Suppressor macrophage (primary cell): ENCODE measurements around the gene LRP2.
"Not testable (repeated sequence)": the region's sequence is repeated elsewhere in the genome, so short reads cannot be mapped to it uniquely, and the experiment has no call there.

Experiments used
- DNase-seq, 4 experiments: peaks; one replicate each; pipeline ENCODE4 v3.0.0-alpha.2; 2020 to 2022

Gene LRP2

DNA sequence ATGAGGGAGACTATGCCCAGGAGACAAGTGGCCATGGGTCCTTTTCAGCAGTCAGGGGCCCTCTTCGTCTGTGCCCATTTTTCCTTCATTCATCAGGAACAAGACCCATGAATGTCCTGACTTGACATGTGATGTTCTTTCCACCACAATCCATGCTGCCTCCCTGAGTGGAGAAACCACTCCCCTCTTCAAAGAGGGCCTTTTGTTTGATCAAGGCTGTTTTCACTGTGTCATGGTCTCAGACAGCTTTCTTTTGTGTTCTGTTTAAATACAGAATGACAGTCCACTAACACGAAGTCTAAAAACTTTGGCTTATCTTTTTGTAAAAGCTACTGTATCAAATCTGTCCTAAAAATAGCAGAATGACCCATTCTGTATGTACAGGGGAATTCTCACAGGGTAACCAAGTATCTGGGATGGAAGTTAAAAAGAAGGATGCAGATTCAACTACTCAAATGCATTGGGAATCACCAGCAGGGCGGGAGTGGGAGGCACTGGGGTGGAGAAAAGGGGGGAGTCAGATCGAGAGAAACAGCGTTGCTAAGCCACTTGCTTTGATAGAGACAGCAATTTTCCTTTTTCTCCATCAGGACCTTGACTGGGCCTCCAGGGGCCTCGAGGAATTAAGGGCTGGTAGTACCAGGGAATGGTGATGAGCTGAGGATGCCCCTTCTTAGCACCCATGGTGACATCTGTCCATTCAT is 13.9 kb downstream of the LRP2 start:
- DNase-seq: no peak

DNA sequence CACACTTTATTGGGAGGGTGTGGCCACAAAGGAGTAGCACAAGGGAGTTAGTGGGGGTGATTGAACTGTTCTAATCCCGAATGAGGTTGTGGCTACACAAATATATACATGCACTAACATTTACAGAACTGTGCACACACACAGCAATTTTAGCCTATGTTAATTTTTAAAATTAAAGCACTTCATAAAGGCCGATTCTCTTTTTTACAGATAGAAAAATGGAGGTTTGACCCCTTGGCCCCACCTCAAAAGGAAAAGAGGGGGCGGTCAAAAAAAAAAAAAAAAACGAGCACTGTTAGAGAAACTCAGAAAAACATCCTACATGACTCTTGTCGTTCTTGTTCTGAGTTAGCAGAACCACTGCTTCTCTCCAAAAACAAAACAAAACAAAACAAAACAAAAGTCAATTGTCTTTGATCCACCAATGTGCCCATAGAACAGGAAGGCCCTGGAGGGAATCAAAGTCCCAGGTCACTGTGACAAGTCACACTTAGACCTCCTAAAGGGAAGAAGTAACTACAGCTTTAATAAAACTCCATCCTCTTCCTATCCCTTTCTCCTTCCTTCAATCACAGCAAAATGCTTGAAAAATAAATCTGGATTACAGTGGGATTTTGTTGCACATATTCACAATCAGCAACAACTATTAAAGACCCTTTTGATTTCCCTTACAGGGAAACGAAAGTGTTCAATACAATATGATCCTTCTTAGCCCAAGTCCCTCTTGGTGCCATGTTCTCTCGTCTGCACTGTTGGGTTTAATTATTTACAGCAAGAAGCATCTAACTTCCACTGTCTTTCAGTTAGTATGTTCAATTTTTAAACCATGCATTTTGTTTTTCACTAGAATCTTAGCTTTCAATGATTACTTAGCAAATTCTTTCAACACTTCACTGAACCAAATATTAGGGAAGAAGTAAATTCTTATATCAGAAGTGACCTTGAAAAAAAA is 16.6 kb downstream of the LRP2 start:
- DNase-seq: no peak

DNA sequence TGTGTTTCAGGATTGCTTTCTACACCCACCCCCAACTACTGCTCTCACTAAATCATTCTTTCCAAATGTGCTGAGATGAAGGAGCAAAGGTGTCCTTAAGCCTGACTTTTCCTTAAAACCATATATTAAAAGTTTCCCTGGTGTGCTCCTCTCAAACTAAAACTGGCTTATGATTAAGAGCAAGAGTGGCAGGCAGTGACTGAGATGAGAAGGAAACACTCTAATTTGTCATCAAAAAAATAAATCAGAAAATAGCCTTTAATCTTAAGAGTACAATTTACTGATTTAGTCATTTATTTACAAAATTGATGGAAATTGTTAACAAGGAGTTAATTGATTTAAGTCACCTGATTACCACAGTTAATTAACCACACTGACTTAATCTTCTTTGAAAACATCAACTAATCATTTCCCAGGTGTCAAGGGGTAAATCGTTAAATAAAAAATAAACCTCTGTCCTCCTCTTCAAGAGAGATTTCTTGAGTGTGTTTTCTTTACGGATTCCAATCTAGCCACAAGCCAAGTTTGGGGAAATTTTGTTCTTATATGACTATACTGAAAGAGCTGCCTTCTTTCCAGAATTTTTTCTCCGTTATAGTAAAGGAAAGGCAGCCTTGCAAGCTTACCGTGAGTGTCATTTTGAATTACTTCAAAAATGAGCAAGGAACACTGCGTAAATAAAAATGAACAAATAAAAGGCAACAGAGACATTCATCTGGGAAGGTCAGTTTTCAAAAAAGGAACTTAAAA is 17.4 kb downstream of the LRP2 start:
- no peak for DNase-seq

DNA sequence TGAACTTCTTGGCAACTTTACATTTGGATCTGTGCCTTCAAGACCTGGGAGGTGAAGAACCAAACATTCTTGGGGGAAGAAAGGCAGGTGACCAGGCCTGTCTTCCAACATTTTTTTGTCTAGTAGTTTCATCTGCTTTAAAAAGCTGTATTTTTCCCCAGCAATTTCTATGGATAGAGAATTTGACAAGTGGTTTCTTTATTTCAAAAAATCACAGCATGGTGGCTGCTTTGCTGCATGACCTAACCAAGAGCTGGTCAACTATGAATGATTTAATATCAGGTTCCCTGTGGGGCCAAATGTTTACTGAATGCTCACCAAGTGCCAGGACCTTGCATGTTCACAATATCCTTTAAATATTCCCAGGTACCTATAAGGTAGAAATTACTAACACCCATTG is 19.1 kb downstream of the LRP2 start:
- DNase-seq: no peak

DNA sequence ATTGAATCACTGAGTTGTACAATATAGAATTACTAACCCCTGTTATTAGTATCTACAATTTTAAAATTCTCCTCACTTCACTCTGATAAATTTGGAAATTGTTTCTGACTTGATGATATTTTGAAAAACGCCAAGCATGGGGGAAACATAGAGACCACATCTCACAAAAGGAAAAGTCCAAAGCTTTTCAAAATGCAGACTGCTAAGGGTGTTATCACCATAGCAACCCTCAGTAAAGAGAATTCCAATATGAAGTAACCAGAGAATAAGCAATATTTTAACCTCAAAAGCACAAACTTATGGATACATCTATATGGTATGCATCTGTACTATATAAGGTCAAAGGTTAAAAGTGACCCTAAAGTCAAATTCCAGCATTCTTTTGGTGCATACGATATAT is 22.7 kb downstream of the LRP2 start:
- DNase-seq: no peak

DNA sequence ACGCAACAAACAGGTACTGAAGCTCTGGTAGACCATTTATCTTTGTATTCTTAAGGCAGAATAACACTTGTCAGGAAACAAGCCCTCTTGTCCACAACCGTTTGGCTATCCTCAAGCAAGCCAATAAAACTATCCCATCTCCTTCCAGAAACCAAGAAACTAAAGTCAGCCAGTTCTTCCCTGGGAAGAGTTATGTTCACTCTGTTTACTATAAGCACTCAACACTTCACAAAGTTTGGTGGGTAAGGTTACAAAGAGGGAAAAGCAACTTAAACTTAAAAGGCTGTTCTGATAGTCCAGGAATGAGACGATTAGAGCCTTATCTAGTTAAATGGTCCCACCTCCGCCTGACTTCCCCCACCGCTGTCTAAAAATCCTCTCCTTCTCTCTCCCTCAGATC is 25.6 kb downstream of the LRP2 start:
- DNase-seq: no peak

DNA sequence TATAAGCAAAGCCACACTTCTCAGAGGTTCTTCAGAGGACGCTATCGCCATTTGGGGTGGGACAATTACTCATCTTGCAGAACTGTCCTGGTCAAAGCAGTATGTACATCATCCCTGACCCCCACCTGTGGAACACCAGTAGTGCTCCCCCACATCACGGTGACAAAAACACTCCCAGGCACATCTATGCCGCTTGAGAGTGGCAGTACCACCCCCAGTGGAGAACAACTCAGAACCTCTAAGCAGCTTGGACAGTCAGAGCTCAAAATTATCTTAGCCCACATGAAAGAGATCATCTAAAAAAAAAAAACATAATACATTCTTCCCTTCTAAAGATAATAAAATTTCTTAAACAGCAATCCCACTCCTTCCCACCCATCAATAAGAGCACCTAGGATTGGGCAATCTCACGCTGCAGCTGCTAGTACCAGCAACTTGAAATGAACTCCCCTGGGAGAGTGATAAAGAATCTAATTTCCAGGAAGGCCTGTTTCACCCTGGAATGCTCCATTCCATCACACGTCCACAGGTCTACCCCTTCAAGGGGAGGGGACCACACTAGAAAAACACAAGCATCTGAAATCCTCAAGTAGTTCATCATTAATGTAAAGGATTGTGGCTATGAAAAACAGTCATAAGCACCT is 31.7 kb downstream of the LRP2 start:
- no peak for DNase-seq

DNA sequence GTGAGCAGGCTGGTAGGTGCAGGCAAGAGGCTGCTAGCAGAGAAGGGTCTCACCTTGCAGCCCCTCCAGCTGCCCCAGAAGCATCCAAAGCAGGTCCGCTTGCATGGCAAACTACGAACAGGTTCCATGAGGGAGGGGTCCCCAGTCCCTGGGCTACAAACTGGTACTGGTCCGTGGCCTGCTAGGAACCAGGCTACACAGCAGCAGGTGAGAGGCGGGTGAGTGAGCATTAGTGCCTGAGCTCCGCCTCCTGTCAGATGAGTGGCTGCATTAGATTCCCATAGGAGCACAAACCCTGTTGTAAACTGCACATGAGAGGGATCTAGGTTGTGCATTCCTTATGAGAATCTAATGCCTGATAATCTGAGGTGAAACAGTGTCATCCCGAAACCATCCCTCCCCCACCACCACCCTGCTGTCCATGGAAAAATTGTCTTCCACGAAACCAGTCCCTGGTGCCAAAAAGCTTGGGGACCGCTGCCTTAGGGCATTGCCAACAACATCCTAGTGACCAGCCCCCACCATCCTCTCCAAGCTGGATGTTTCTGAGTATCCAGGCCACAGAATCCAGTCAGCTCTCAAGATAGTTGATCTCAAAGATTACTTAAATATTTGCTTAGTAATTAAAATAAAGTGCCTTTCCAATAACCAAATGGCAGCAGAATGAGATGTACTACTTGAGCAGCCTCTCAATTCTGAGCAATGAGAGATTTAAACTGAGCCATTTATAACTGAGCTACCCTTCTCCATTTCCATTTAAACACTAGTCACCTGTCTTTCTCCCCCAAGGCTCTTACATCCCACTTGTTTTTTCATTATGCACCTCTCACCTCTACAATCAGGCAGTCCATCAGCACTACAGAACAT is 32.4 kb downstream of the LRP2 start:
- no peak for DNase-seq

DNA sequence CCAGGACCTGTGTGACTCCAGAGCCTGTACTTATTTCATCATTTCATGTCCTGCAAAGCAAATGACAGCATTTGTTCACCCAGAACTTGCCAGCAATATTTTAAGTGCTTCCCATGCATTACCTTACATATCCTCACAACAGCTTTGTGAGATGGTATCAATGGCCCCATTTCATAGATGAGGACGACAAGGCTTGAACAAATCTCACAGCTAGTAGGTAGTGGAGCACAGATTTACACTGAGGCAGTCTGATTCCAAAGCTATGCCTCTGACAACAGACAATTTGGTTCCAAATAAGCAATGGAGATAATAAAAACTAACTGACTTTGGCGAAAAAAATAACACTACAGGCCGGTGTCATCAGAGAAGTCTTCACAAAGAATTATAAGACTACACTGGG is 33.5 kb downstream of the LRP2 start:
- DNase-seq: no peak

DNA sequence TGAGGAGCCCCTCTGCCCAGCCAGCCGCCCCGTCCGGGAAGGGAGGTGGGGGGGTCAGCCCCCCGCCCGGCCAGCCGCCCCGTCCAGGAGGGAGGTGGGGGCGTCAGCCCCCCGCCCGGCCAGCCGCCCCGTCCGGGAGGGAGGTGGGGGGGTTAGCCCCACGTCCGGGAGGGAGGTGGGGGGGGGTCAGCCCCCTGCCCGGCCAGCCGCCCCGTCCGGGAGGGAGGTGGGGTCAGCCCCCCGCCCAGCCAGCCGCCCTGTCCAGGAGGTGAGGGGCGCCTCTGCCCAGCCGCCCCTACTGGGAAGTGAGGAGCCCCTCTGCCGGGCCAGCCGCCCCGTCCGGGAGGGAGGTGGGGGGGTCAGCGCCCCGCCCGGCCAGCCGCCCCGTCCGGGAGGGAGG is 34.5 kb downstream of the LRP2 start:
- DNase-seq: not testable (repeated sequence)

DNA sequence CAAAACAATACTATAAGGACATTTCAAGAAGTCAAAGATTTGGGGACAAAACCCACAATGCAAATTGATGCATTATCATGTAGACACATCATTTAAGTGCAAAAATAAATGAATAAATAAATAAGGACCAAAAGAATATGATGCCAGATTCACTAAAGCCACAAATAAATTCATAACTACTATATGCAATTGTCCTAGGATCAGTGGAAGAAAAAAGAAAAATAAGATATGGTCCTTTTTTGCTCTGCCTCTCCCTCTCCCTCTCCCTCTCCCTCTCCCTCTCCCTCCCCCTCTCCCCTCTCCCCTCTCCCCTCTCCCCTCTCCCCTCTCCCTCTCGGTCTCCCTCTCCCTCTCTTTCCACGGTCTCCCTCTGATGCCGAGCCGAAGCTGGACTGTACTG is 36.4 kb downstream of the LRP2 start:
- DNase-seq: not testable (repeated sequence)

DNA sequence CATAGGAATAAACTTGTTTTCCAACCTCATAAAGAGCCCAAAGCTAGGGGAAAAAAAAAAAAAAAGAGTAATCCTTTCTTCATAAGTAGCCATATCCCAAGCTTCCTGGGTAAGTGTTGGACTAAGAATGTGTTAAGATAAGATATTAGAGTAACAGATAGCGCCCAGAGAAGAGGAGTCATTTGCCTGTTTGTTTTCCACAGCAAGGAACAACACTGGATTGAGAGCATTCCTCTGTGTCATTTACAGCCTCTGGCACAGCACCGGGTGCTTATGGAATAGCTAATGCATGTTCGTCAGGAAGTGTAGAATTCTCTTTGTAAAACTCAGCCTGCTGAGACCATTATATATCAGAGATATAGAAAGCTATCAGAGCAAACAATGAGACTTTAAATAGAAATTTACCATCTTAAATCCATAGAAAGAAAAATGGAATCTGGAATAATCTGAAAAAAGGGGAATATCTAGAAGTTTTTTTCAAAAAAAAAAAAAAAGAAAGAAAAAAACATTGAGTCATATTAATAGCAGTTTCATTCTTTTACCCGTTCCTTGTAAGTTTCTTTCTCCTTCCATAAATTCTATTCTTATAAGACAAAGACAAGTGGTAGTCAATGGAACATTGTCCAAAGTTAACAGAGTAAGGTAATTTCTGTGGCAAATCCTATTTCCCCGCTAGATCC is 37.6 kb downstream of the LRP2 start:
- no peak for DNase-seq

DNA sequence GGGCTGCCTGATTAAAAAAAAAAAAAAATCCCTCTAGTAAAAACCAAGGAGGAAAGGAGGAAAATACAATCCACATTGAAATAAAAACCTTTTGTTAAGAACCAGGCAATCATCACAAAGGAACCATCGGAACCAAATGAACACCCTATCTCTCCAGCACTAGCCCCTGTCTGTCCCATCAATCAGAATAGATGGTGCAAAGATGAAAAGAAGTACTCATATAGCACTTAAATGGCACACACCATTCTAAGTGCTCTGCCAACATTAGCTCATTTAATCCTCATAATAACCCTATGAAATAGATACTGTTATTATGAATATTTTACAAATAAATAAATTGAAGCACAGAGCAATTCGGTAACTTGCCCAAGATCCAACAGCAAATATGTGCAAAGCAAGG is 38.5 kb downstream of the LRP2 start:
- DNase-seq: no peak

DNA sequence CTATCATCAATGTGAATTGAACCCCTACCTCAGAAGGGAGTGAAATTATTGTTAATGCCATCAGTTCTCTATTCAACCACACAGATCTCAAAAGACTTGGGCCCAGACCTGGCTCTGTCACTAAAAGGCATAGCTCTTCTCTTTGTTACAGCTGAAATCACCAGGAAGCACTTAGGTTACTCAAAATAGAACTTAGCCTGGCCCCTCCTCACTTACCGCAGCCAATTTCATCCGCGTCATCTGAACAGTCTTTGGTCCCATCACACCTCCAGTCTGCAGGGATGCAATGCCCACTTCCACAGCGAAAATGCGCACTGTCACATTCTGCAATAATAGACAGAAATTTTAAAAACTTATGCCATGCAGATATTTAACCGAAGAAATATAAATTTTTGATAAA is 41.8 kb downstream of the LRP2 start:
- no peak for DNase-seq

DNA sequence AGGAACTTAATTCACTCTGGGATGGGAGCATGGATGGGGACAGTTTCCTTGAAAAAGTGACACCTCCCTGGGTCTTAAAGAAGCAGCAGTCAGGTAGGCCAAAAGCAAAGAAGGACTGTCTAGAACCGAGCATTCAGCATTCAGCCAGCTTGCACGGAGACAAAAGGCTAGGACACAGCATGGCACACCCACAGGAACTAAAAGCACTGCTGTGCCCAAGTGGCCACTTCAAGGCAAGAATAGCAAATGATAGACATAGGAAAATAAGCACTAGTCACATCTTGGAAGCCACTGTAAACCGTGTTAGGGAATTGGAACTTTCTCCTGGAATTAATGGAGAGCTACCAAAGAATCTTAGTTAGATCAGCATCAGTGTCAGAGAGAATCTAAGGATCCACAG is 47.0 kb downstream of the LRP2 start:
- DNase-seq: no peak

DNA sequence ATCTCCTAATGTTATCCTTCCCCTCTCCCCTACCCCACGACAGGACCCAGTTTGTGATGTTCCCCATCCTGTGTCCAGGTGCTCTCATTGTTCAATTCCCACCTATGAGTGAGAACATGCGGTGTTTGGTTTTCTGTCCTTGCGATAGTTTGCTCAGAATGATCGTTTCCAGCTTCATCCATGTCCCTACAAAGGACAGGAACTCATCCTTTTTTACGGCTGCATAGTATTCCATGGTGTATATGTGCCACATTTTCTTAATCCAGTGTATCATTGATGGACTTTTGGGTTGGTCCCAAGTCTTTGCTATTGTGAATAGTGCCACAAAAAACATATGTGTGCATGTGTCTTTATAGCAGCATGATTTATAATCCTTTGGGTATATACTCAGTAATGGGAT is 54.0 kb downstream of the LRP2 start:
- not testable (repeated sequence) for DNase-seq

DNA sequence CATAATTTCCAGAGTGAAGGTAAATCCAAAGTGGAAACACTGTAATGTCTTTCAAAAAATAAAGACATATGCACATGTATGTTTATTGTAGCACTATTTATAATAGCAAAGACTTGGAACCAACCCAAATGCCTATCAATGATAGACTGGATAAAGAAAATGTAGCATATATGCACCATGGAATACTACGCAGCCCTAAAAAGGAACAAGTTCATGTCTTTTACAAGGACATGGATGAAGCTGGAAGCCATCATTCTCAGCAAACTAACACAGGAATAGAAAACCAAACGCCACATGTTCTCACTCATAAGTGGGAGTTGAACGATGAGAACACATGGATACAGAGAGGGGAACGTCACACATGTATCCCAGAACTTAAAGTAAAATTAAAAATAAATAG is 57.6 kb downstream of the LRP2 start:
- DNase-seq: not testable (repeated sequence)

DNA sequence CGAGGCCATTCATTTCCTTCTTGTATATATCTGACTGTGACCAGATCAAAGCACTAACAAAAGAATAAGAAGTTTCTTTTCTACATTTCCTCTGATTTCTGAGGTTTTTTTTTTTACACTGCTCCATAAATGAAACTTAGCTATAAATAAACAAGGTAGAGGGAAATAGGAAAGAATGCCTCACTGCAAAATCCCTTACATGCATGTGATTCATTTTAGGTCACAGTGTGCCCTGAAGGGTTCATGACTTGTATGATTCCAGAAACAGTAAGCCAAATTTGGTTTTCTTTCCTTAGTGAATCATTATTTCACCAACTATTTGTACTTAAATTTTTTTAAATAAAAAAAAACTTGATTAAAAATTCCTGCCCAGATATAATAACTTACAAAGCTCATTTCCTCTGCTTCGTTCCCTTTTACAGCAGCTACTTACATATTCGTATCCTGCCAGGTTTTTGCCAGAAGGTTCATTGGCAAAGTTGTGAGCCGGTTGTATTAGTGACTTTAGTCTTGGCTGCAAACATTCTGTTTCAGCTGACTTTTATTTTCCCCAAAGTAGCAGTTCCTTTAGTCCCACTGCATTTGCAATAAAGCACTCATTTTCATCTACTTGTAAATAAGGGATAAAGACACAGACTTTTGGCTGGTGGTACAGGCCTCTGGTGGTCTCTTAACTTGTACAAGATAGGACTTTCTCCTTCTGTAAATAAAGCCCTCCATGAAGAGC is 58.6 kb downstream of the LRP2 start:
- DNase-seq: no peak

DNA sequence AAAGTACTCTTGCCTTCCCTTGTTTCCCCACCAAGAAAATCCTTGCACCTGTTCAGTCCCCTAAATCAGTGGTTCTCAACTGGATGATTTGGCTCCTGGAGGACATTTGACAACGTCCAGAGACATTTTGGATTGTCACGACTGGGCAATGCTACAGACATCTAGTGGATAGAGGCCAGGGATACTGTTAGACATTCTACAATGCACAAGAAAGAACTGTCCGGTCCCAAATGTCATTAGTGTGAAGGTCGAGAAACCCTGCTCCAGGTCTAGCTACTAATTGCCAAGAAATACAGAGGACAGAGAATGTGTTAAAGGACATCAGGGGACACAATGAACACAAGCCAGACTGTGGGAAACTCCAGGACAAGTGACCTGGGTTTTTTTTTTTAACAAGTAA is 60.0 kb downstream of the LRP2 start:
- DNase-seq: no peak

DNA sequence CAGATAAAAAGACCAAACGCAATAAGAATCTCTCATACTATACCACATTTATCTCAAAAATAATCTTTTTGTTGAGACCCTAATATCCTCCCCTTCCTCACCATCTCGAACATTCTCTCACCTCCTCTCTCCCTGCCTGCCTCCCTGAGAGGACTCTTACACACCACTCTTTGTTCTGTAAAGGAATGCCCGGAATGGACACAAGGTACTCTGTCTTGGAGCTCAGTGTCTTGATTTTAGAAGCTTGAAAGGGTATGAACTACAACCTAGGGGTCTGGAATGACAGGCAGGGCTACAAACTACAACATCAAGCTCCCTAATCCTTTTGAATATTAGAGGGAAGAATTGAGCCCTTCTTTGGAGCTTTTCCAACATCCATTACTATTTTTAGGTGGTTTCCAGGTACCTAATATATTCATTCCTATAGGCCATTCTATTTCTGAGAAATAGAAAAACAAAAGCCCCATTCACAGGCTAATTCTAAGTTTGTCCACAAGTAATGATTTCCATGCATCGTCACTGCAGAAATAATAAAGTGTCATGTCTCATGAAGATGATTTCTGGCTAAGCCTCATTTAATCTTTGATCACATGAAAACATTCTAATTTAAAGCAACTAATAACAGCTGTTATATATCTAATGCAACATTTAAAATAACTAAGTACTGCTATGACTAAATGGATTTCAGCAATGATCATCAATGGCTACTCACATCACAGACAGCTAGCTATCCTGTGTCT is 60.6 kb downstream of the LRP2 start:
- no peak for DNase-seq
